GM19395 (cell line): ENCODE data around the gene DCAF8.
A peak's percentile ranks its signal among the peaks of the same experiment; 100 is the strongest.

Experiments
- ATAC-seq: cut with Tn5 transposase; IDR thresholded peaks from one replicate; pipeline ENCODE4 v1.9.1; 2021; ENCODE audit warnings: mild to moderate bottlenecking, moderate library complexity; ENCODE audit not compliant: unreplicated experiment

Gene DCAF8

DNA sequence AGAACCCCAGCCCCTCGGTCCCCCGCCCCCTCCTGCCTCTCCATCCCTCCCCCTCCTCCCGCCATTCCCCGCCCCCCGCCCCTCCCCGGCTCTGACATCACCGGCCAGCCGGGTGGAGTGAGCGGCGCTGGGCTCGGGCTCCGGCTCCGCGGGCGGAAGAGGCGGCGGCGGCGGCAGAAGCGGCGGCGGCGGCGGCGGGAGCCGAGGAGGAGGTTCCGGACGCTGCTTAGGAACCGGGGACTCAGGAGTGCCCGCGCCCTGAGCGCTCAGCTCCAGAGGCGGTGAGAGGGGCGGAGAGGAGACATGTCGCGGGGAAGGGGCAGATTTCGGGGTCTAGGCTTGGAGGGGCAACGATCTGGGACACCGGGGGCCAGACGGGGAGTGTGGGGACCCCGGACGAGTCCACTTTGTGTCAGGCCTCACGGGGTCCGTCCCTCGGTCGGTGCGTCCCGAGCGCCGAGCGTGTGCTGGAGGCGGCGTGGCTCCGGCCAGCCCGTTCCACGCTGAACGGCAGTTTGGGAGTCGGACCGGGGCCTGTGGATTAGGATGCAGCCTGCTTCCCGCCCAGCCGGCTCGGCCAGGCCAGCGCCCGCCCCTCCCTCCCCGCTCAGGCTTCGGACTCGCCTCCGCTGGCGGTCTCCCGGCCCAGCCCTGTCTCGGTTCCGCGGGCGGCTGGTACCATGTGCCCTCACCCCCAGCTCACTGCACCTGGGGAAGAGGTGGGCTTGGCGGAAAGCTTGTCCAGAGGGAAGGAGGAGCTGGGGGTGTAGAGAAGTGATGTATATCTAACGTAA, 56.9 kb downstream of the DCAF8 start, which contains the start of gene PEA15:
TSS of gene PEA15 (plus strand) at position 143 of the 794 bp plus-strand sequence. CDS start 6,161 bp downstream, outside the sequence.
- peak; percentile 46 for ATAC-seq

DNA sequence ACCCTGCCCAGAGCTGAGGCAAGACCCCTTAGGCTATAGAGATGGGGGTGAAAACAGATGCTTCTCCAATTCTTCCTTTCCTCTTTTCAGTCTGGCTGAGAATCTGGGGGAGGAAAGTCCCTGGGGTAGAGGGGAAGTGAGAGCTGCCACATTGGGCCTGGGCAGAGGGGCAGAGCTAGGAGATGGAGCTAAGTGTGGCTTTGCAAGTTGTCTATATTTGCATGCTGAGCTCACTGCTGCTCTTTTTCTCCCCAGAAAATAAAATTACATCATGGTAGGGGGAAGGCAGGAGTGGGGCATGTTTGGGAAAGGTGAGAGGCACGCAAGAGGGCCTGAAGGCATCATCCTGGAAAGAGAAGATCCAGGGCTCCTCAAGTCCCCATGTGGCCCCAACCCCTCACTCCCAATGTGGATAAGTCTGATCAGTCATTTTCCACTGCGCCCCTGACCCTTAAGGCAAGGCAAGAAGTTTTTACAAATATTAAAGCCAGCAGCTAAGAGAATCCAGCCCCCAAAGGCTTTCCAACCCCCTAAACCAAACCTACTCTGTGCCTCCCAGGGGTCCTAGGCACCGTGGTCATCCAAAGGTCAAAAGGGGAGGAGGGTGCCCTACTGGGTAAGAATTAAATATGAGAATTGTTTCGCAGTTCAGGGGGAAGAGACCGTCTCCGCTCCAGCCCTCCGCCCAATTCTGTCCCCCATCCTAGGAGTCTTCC, 57.7 kb downstream of the DCAF8 start:
- peak; percentile 65 for ATAC-seq

- ATAC-seq: no peak
Observed at GRCh38 chr1:160200786-160201185, 61.6 kb downstream of the DCAF8 start.

DNA sequence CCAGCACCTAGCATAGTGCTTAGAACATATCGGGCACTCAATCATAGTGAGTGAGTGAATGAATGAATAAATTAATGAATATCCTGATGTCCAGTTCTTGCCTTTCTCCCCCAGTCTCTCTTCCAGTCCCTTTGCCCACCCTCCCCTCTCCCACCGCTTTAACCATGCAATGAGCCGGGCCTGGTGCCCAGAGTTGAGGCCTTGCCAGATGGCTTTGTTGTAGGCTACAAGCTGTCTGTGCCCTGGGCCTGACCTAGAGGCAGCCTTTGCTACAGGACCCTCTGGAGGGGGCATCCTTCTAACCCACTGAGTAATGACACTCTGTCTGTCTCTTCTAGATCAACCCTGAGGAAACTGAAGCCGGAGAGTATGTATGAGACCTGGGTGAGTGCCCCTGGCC, 65.1 kb downstream of the DCAF8 start:
- no peak for ATAC-seq

- no peak for ATAC-seq
Observed at GRCh38 chr1:160196143-160196542, 66.2 kb downstream of the DCAF8 start.

DNA sequence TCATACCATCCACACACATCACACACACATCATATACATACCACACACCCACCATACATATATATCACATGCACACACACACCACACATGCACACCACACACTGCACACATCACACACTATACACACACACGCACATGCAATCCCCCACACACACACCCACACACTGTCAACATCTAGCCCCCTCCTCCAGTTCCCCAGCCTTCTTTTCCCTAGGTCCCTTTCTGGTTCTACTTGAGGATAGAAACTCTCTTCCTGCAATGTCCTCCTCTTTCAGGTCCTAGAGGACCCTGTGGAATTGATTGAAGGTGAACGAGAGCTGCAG, 67.7 kb downstream of the DCAF8 start:
- no peak for ATAC-seq

GRCh38 chr1:160193832-160194736, 68.3 kb downstream of the DCAF8 start:
- ATAC-seq: no peak

GRCh38 chr1:160193091-160193819, 69.1 kb downstream of the DCAF8 start:
- no peak for ATAC-seq

DNA sequence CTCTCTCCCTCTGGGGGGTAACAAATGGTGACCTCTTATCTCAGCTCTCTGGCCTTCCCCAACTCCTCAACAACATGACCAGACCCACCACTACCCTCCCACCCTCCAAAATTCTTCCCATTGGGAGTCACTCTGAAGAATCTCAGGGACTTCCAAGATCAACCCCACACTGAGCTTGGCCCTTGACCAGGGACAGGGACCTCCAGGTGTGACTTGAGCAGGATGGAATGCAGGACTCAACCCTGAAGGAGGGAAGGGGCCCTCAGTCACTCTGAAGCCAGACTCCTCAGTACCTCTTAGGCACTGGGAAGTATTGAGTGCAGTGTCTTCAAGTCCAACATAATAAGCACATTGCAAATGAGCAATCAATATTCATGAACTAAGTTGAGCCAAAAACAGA, 70.1 kb downstream of the DCAF8 start:
- ATAC-seq: no peak

DNA sequence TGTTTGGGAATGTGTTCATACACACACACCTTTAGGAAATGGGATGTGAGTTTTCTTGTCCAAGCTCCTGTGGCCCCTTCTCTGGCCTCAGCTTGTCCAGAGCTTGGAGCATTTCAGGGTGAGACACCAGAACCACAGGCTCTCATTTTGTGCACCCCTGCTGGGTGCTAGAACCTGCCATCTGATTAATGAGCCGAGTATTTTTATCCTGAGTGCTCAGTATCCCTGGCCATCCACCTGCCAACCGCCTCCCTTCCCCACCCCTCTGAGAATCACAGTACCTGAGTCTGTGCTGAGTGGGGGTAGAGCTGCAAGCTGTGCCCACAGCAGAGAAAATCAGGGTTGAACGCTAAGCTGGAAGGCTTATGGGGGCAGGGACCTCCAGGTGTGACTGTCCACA, 70.6 kb downstream of the DCAF8 start:
- ATAC-seq: no peak

DNA sequence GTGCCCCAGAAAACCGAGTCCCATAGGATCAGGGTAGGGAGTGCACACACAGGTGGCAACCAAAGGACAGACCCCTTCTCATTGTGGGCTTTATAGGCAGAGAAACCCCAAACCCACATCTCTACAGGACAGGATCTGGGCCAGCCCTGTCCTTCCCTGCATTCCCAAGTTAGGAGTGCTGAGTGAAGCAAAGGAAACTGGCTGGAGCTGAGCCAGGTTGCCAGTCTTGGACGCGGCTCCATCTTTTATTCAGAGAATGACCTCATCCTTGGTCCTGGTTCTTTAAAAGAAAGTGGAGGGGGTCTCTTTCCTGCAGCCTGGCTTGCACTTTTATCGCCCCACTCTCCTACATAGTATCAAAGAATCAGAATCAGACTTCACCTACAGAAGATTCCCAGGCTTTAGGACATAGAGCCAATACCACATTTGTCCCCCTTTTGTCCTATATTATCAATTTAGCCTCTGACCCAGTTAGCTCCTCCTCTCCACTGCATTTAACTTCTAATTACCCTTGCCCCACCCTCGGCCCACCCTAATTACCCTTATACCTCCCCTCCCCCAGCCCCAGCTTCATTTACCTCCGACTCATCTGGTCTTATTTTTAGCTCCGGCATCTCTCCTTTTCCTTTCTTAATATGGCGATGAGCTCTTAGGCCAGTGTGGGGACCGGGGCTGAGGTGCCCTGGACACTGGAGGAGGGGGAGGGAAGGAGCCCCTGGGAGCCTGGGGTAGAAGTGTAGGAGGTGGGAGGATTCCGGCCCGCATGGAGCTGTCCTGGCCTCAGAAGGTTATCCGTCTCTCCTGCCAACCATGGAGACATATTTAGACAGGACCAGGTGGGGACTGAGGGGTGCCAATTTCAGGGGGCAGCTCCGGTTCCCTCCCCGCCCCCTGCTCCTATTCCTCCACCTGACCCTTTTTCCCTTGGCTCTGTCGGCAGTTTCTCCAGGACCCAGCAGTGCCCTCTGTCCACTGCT, 72.4 kb downstream of the DCAF8 start, which contains the start of gene CASQ1:
TSS of gene CASQ1 (plus strand) at position 927 of the 977 bp plus-strand sequence. CDS start 177 bp downstream, outside the sequence.
- ATAC-seq: no peak

DNA sequence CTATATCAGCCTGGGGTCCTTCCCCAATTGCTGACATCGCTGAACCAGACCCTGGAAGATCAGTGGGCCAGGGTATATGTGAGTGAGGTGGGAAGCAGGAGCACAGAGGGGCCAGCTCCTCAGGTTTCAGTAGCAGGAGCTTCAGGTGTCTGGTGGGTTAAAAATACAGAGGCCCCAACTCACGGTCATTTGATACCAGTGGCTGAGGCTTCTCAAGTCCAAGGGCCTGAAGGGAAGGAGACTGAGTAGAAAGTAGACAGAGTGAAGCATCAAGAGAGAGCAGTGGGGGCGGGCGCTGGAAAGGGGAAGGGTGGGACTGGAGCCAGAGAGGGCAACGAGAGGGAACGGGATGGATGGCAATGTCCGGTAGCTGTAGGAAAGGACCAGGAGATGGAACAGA, 74.0 kb downstream of the DCAF8 start:
- ATAC-seq: no peak

GRCh38 chr1:160187407-160187806, 74.9 kb downstream of the DCAF8 start:
- ATAC-seq: no peak

DNA sequence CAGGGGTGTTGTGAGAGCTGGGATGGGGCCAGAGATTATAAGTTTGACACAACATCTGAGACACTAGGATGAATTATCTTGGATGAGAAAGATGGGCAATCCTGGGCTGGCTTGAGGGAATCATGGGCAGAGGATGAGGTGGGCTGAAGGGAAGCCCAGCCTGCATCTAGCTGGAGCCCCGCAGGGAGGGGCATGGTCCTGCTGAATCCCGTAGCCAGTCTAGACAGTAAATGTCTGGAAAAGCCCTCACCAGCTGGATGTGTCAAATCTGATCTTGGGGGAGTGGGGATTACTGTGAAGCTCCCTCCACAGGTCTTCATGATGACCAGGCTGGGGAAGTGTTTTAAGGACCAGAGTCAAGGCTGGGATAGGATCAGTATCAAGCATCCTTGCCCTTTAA, 75.6 kb downstream of the DCAF8 start:
- no peak for ATAC-seq

DNA sequence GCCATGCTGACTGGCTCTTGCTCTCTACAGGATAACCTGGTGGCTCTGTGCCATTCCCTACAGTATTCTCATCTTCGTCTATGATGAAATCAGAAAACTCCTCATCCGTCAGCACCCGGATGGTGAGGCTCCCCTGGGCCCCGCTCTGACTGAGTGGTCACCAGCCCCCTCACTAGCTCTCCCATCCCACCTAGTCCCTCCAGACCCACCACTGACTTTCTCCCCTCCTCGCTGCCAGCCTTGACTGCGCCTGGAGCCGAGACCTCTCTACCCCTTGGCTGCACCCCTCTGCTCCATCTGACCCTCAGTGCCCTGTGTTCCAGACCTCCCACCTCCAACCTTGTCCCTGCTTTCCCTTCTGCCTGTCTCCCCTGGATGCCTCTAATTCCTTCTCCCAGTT, 76.1 kb downstream of the DCAF8 start:
- ATAC-seq: no peak

- no peak for ATAC-seq
Observed at GRCh38 chr1:160179336-160179735, 83.0 kb downstream of the DCAF8 start.

DNA sequence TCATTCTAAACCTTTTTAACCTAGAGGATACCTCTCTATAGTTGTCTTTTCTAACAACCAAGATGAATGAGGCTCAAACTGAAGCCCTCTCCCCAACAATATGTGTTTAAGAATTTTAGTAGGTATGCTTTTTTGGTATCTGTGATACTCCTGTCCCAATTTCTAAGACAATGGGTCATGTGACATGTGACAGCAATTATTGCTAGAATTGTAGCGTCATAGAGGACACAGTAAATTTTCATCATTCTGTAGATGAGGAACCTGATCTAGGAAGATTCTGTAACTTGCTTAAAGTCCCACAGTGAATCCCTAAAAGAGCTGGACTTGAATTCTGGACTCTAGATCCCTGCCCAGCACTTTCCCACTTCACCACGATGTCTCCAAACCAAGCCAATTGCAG, 83.6 kb downstream of the DCAF8 start:
- no peak for ATAC-seq

GRCh38 chr1:160177667-160178066, 84.7 kb downstream of the DCAF8 start:
- ATAC-seq: no peak

GRCh38 chr1:160177231-160177630, 85.1 kb downstream of the DCAF8 start:
- no peak for ATAC-seq
